Endothelial cell of umbilical vein (primary cell): ENCODE measurements around the gene MID1. TPM values are rescaled to one million over a fixed set of nuclear protein-coding genes. Genes with fewer than 3 reads are reported as not detected.

Experiments
- BruUV-seq: library from RNA; stranded (reverse); fragments of 400-500 nt; replicated peaks from 2 replicates; lab custom pipeline; 2021; lab: Mats Ljungman, UMichigan
- CTCF ChIA-PET: fragments of 300-600, 350-600 bp; sonication (Branson Sonifier 250); formaldehyde crosslinking; loops from one replicate; lab custom pipeline; 2021; ENCODE audit warnings: antibody characterized with exemption, inconsistent platforms; lab: Charles Lee
- POLR2A ChIA-PET: fragments of 300-600, 350-600 bp; sonication (Branson Sonifier 250); formaldehyde crosslinking; loops from one replicate; lab custom pipeline; 2021; ENCODE audit warnings: antibody characterized with exemption, inconsistent platforms; lab: Charles Lee
- DNase-seq: peaks from one replicate; pipeline ENCODE4 v3.0.0-alpha.2; 2011; ENCODE audit warnings: low read depth, low spot score
- FAIRE-seq: peaks from 2 replicates; lab custom pipeline; 2011; peaks lifted over from hg19 to GRCh38; lab: Jason Lieb, UNC
- H2AFZ ChIP-seq: 2 replicates; pipeline ENCODE4 v1.6.0; 2012; ENCODE audit warnings: low read depth, low read length, control low read depth, inconsistent platforms
- H3K27ac ChIP-seq: 2 replicates; pipeline ENCODE4 v1.5.1; 2011; ENCODE audit warnings: low read depth, mild to moderate bottlenecking, control low read depth, low read length, moderate library complexity; ENCODE audit not compliant: insufficient read depth
- H3K27me3 ChIP-seq, 2 experiments: 2 replicates each; pipeline versions ENCODE4 v1.6.0 to v1.6.1; 2011; ENCODE audit warnings: low read length in 2 of 2, mixed read lengths in 1 of 2; ENCODE audit not compliant: control insufficient read depth in 2 of 2, insufficient read depth in 2 of 2
- H3K36me3 ChIP-seq, 2 experiments: 2 replicates in 1 of 2; 3 replicates in 1 of 2; pipeline ENCODE4 v1.5.1; 2011; ENCODE audit warnings: low read length in 2 of 2, mild to moderate bottlenecking in 1 of 2, moderate library complexity in 1 of 2; ENCODE audit not compliant: control insufficient read depth in 2 of 2, insufficient read depth in 2 of 2; ENCODE audit errors: extremely low read depth in 1 of 2
- H3K4me1 ChIP-seq: 3 replicates; pipeline ENCODE4 v1.5.1; 2011; ENCODE audit warnings: mild to moderate bottlenecking, low read length; ENCODE audit not compliant: control insufficient read depth, insufficient read depth; ENCODE audit errors: extremely low read depth
- H3K4me2 ChIP-seq: 2 replicates; pipeline ENCODE4 v1.6.1; 2011; ENCODE audit warnings: low read length, control low read depth, mixed read lengths; ENCODE audit not compliant: insufficient read depth
- H3K4me3 ChIP-seq, 3 experiments: fragments of 200-600 bp in 1 of 3; sonication (generic), shearing (Covaris generic) in 1 of 3; replicated peaks in 1 of 3; 2 replicates each; pipeline ENCODE4 v1.5.1; 2011 to 2016; ENCODE audit warnings: control low read depth in 3 of 3, low read length in 3 of 3, mild to moderate bottlenecking in 2 of 3, inconsistent platforms in 1 of 3, low read depth in 1 of 3, moderate library complexity in 1 of 3; ENCODE audit not compliant: insufficient read depth in 1 of 3
- H3K79me2 ChIP-seq: 2 replicates; pipeline ENCODE4 v1.6.0; 2012; ENCODE audit warnings: low read length, inconsistent platforms; ENCODE audit not compliant: control insufficient read depth, insufficient read depth
- H3K9ac ChIP-seq: replicated peaks from 2 replicates; pipeline ENCODE3; 2011; ENCODE audit warnings: low read length, control low read depth; ENCODE audit not compliant: insufficient read depth; ENCODE audit errors: extremely low read depth
- H3K9me1 ChIP-seq: replicated peaks from 3 replicates; pipeline ENCODE4 v1.6.0; 2011; ENCODE audit warnings: mild to moderate bottlenecking, low read length; ENCODE audit not compliant: control insufficient read depth, insufficient read depth; ENCODE audit errors: extremely low read depth
- H3K9me3 ChIP-seq: replicated peaks from 2 replicates; pipeline ENCODE4 v1.5.1; 2012; ENCODE audit warnings: low read length, inconsistent platforms; ENCODE audit not compliant: control insufficient read depth, insufficient read depth
- H4K20me1 ChIP-seq: replicated peaks from 2 replicates; pipeline ENCODE3; 2011; ENCODE audit warnings: mild to moderate bottlenecking, low read length; ENCODE audit not compliant: control insufficient read depth, insufficient read depth; ENCODE audit errors: extremely low read depth
- CTCF ChIP-seq, 2 donors: IDR thresholded peaks; 1 replicate in 1 of 2; 2 replicates in 1 of 2; pipeline ENCODE4 v1.5.1; 2011; ENCODE audit warnings: low read length in 2 of 2, mild to moderate bottlenecking in 2 of 2, moderate library complexity in 2 of 2, control low read depth in 1 of 2, inconsistent platforms in 1 of 2, low read depth in 1 of 2; ENCODE audit not compliant: insufficient read depth in 1 of 2; ENCODE audit errors: extremely low read depth in 1 of 2
- EZH2 ChIP-seq: IDR thresholded peaks from 2 replicates; pipeline ENCODE4 v1.6.1; 2012; ENCODE audit warnings: borderline replicate concordance, low read depth, mild to moderate bottlenecking, moderate library complexity, low read length, inconsistent platforms; ENCODE audit not compliant: severe bottlenecking
- FOS ChIP-seq: IDR thresholded peaks from 2 replicates; pipeline ENCODE4 v1.6.1; 2011; ENCODE audit warnings: mild to moderate bottlenecking, low read length, moderate library complexity, borderline replicate concordance; ENCODE audit not compliant: insufficient read depth
- GATA2 ChIP-seq: IDR thresholded peaks from 2 replicates; pipeline ENCODE4 v1.7.0; 2011; ENCODE audit warnings: low read depth, mild to moderate bottlenecking, moderate library complexity, mixed read lengths, low read length; ENCODE audit not compliant: insufficient read length, insufficient read depth
- JUN ChIP-seq: IDR thresholded peaks from 2 replicates; pipeline ENCODE4 v1.6.1; 2011; ENCODE audit warnings: borderline replicate concordance, low read depth; ENCODE audit not compliant: insufficient read length, insufficient read depth
- POLR2A ChIP-seq: IDR thresholded peaks from 2 replicates; pipeline ENCODE4 v1.6.1; 2012; ENCODE audit warnings: low read depth, mild to moderate bottlenecking, control low read depth, low read length
- POLR2AphosphoS5 ChIP-seq: IDR thresholded peaks from 2 replicates; pipeline ENCODE4 v1.6.1; 2012; ENCODE audit warnings: low read depth, mild to moderate bottlenecking, control low read depth, low read length, moderate library complexity; ENCODE audit not compliant: insufficient read depth
- dilution Hi-C: fragments of 300-500 bp; cut with MboI; formaldehyde crosslinking; loops from one replicate; pipeline ENCODE4 v1.15.0; 2019; ENCODE audit warnings: low sequenced_read_pairs; ENCODE audit not compliant: extremely low pct_ligation_motif_present
- intact Hi-C: fragments of 100-400 bp; cut with micrococcal nuclease; formaldehyde crosslinking; loops from one replicate; pipeline ENCODE4 v1.10.0; 2022
- polyA plus RNA-seq, 4 experiments: library from polyadenylated mRNA; depleted of rRNA in 3 of 4; stranded (reverse) in 3 of 4; unstranded in 1 of 4; fragments of >200 nt; gene quantifications; 2 replicates each; pipeline versions ENCODE4 v1.2.1 to v1.2.3, GENCODE V29; 2011 to 2012; ENCODE audit warnings: missing spikeins in 1 of 4
- total RNA-seq: library from RNA; stranded (reverse); gene quantifications from 2 replicates; pipeline ENCODE4 v1.2.3, GENCODE V29; 2021
- TF ChIP-seq, protein P1 (sequence below): IDR thresholded peaks from 2 replicates; pipeline ENCODE4 v1.6.1; 2011; ENCODE audit not compliant: insufficient read depth, insufficient read length

Gene MID1
- total and polyA plus RNA-seq, 2 donors (not counting 3 experiments of a cell fraction or from before 2014, with no cell fraction given) = 21.3 to 29.8 TPM

- no peak for FAIRE-seq
- no peak for TF ChIP-seq FOS
- TF ChIP-seq POLR2AphosphoS5 = no peak
- TF ChIP-seq JUN = no peak
- TF ChIP-seq GATA2 = no peak
- TF ChIP-seq EZH2 = no peak
- TF ChIP-seq, protein P1, sequence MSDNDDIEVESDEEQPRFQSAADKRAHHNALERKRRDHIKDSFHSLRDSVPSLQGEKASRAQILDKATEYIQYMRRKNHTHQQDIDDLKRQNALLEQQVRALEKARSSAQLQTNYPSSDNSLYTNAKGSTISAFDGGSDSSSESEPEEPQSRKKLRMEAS = no peak
- TF ChIP-seq CTCF (IDR thresholded peaks at IDR 0.05; ENCODE audit: extremely low read depth in 1 of 2, insufficient read depth in 1 of 2, low read depth in 1 of 2, low read length in 2 of 2) = no peak
- no peak for TF ChIP-seq POLR2A
- H3K36me3 ChIP-seq = no peaks in the 10 kb centered on the region
- DNase-seq = no peak
- no peaks in the 10 kb centered on the region for H3K27me3 ChIP-seq
- no peaks in the 10 kb centered on the region for H4K20me1 ChIP-seq
- intact Hi-C loops = no loop called here
- no TSS peak for BruUV-seq
- H3K9me1 ChIP-seq = no peaks in the 10 kb centered on the region
- dilution Hi-C loops = no loop called here
- no peak overlapping the region for H3K4me3 ChIP-seq
- no peak overlapping the region for H3K4me2 ChIP-seq
- ChIA-PET CTCF (no interaction called here), POLR2A (no interaction called here)
- H3K27ac ChIP-seq = no peak overlapping the region
- no peak overlapping the region for H3K9ac ChIP-seq
- no peaks in the 10 kb centered on the region for H3K9me3 ChIP-seq
- no peaks in the 10 kb centered on the region for H3K4me1 ChIP-seq
- no peak overlapping the region for H2AFZ ChIP-seq
- no peaks in the 10 kb centered on the region for H3K79me2 ChIP-seq
These were observed 77.8 kb downstream of the MID1 start for GRCh38 chrX:10542586-10542985.
